HCT116 (cell line): ENCODE measurements around the gene GRIA2.

Source experiments
- CTCF ChIP-seq, 3 experiments: fragments of 200-600 bp in 1 of 3; sonication (generic) in 1 of 3; IDR thresholded peaks in 2 of 3; conservative IDR thresholded peaks in 1 of 3; 2 replicates each; pipeline ENCODE4 v1.5.1; 2012 to 2017; ENCODE audit warnings: low read depth in 2 of 3, low read length in 2 of 3, antibody characterized with exemption in 1 of 3, borderline replicate concordance in 1 of 3, control low read depth in 1 of 3, mild to moderate bottlenecking in 1 of 3, mixed read lengths in 1 of 3, mixed run types in 1 of 3, moderate library complexity in 1 of 3; ENCODE audit not compliant: insufficient read depth in 1 of 3
- EZH2 ChIP-seq: fragments of 200-600 bp; sonication (generic); IDR thresholded peaks from 2 replicates; pipeline ENCODE4 v1.6.1; 2017; ENCODE audit warnings: antibody characterized with exemption, mixed run types
- POLR2A ChIP-seq: IDR thresholded peaks from 2 replicates; pipeline ENCODE4 v1.7.0; 2011; ENCODE audit warnings: borderline replicate concordance; ENCODE audit not compliant: insufficient read depth, insufficient read length; ENCODE audit errors: extremely low read depth
- SIN3A ChIP-seq: IDR thresholded peaks from 2 replicates; pipeline ENCODE4 v1.6.1; 2012; ENCODE audit warnings: low read depth

DNA sequence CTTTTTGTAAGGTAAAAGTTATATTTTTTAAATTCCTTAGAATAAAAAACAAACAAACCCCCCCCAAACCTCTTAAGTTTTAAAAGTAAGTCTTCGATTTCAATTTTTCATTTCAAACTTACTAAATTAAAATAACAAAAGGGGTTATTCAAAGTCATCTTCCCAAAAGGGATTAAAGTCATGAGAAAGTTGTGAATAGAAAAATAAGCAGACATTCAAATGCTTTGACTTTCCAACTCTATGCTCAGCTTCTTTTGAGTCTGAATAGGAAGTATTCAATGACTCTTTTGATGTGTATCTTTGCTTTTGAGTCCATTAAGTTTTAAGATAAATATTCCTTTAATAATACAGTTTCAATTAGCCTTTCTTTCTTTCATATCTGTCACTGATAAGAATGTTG is 138.3 kb downstream of the GRIA2 start:
- TF ChIP-seq EZH2 (no peak), SIN3A (no peak), POLR2A (no peak), CTCF (IDR thresholded peaks at IDR 0.05 in 2 of 3, conservative IDR thresholded peaks at IDR 0.05 in 1 of 3; ENCODE audit: borderline replicate concordance in 1 of 3, insufficient read depth in 1 of 3, low read depth in 2 of 3, low read length in 2 of 3) (no peak)
